ENCODE data around the gene RAD51B.
"Not testable (repeated sequence)": the region's sequence is repeated elsewhere in the genome, so short reads cannot be mapped to it uniquely, and the experiment has no call there.

RAD51B gene

GRCh38 chr14:68424443-68425172 lies 605.0 kb downstream of the RAD51B start:
- DNase-seq, result no peak

GRCh38 chr14:68426661-68427549 lies 607.3 kb downstream of the RAD51B start:
- DNase-seq, result no peak

GRCh38 chr14:68427550-68427890 lies 607.9 kb downstream of the RAD51B start:
- DNase-seq, result no peak

GRCh38 chr14:68428900-68429299 lies 609.3 kb downstream of the RAD51B start:
- not testable (repeated sequence) for DNase-seq

DNA sequence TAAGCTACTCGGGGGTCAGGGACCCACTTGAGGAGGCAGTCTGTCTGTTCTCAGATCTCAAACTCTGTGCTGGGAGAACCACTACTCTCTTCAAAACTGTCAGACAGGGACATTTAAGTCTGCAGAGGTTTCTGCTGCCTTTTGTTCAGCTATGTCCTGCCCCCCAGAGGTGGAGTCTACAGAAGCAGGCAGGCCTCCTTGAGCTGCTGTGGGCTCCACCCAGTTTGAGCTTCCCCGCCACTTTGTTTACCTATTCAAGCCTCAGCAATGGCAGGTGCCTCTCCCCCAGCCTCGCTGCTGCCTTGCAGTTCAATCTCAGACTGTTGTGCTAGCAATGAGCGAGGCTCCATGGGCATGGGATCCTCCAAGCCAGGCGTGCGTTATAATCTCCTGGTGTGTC lies 614.6 kb downstream of the RAD51B start:
- DNase-seq, result not testable (repeated sequence)

DNA sequence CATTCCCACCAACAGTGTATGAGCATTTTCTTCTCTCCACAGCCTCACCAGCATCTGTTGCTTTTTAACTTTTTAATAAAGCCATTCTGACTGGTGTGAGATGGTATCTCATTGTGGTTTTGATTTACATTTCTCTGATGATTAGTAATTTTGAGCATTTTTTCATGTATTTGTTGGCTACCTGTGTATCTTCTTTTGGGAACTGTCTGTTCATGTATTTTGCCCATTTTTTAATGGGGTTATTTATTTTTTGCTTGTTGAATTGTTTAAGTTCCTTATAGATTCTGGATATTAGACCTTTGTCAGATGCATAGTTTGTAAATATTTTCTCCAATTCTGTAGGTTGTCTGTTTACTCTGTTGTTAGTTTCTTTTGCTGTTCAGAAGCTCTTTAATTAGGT lies 616.1 kb downstream of the RAD51B start:
- DNase-seq, result not testable (repeated sequence)

- DNase-seq, result no peak
These were observed 620.1 kb downstream of the RAD51B start for GRCh38 chr14:68439676-68440075.

DNA sequence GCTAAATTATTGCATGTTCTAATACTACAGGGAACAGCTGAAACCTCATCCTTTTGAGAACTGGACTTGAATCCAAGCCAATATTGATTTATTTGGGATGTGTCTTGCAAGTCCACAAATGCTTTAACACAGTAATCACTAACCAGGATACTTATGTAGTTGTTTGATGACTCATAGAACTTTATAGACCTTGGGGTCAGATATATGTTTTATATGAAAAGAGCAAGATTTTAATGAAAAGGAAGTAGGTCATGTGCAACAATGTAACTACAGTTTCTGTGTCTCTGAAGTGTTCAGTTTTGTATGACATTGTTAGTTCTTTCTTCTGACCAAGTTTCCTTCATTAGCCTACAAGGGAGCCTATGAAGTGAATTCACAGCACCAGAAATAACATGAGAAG lies 621.2 kb downstream of the RAD51B start:
- no peak for DNase-seq

- DNase-seq, result no peak
These were observed 622.0 kb downstream of the RAD51B start for GRCh38 chr14:68441542-68441941.

GRCh38 chr14:68442828-68443629 lies 623.5 kb downstream of the RAD51B start:
- no peak for DNase-seq

- no peak for DNase-seq
These were observed 625.0 kb downstream of the RAD51B start for GRCh38 chr14:68444449-68445168.

GRCh38 chr14:68446243-68447040 lies 626.9 kb downstream of the RAD51B start:
- no peak for DNase-seq

GRCh38 chr14:68447581-68448251 lies 628.1 kb downstream of the RAD51B start:
- no peak for DNase-seq

DNA sequence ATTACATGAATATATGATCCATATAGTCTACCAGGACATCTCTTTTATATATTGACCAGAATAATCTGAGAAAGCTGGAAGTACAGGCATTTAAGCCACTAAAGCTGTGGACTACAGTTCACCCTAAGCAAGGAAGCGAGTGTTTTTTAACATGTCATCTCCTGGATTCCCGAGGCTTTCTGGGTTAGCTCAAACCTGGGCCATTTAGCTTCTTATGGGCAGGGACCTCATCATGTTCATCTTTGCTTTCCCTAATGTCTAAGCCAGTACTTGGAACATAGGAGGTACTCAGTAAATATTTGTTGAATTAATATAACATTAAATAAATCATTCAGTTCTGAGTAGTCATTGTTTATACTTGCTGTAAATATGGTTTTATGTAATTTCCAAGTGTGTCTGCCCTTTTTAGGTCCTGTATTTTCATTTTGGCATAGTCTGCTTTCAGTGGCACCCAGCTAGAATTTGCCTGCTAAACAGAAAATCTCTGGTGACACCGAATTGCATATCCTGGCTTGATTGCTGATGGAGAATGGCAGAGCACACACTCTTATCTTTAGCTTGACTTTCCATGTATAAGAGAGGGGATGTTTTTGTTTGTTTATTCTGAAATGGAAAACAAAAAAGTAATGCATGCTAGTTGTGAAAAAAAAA lies 628.8 kb downstream of the RAD51B start:
- no peak for DNase-seq

GRCh38 chr14:68449561-68450181 lies 630.1 kb downstream of the RAD51B start:
- no peak for DNase-seq

GRCh38 chr14:68450391-68451120 lies 631.0 kb downstream of the RAD51B start:
- DNase-seq, result no peak

GRCh38 chr14:68451696-68452373 lies 632.3 kb downstream of the RAD51B start:
- no peak for DNase-seq

DNA sequence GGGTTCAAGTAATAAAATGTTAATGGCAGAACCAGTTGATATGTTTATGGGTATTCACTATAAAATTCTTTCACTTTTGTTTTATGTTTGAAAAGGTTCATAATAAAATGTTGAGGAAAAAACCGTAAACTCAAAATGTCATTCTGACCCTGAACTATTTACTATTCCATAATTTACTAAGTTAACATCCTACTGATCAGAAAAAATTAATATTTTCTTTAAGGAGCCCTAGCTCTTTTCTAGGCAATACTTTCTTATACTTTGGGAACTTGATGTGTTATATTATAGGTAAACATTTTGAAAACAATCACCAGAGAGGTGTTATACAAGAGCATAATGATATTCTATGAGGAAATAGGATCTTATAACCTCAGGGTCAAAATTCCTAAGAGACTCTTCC lies 638.7 kb downstream of the RAD51B start:
- DNase-seq, result no peak
